ENCODE results near the gene THOC2.
"Not testable (repeated sequence)": the region's sequence is repeated elsewhere in the genome, so short reads cannot be mapped to it uniquely, and the experiment has no call there.

The THOC2 gene

GRCh38 chrX:123682186-123682585 is 50.7 kb downstream of the THOC2 start:
- intact Hi-C loops (cut with DNase I) = no loop called here
- no peak for DNase-seq

- DNase-seq; intact Hi-C loops (cut with DNase I): not testable (repeated sequence)
These were observed 53.0 kb downstream of the THOC2 start for GRCh38 chrX:123679733-123680460.

DNA sequence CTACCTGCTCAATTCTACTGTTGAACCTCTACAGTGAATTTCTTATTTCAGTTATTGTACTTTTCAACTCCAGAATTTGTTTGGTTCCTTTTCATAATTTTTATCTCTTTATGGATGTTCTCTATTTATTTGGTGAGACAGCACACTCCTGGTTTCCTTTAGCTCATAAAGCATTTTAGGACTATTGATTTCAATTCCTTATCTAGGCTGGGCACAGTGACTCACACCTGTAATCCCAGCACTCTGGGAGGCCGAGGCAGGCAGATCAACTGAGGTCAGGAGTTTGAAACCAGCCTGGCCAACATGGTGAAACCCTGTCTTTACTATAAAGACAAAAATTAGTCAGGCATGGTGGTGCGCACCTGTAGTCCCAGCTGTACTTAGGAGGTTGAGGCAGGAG is 57.7 kb downstream of the THOC2 start:
- intact Hi-C loops (cut with DNase I) = no loop called here
- DNase-seq = no peak

DNA sequence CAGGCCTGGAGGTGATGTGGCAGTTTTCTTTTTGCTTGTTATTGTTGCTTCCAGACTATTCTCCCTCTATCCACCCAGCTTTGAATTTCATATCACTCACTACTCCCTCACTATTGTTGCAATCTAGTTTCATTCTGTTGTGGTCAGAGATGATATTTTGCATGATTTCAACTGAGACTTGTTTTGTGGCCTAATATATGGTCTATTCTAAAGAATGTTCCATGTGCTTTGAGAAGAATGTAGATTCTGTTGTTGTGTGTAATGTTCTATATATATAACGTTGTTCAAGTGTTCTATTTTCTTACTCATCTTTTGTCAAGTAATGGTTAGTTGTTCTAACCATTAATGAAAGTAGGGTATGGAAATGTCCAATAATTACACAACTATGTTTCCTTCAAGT is 59.0 kb downstream of the THOC2 start:
- no peak for DNase-seq
- intact Hi-C loops (cut with DNase I) = no loop called here

DNA sequence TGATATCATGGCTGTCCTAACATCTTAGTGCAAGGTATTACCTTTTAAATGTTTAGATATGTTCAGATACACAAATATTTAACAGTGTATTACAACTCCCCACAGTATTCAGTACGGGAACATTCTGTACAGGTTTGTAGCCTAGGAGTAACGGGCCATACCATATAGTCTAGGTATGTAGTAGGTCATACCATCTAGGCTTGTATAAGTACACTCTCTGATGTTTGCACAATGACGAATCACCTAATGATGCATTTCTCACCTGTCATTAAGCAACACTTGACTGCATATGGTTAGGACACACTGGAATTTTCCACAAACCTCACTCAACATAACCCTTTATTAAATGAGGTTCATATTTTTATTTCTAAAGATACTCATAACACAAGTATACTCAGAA is 67.7 kb downstream of the THOC2 start:
- DNase-seq = no peak
- intact Hi-C loops (cut with DNase I) = no loop called here

GRCh38 chrX:123664467-123665167 is 68.2 kb downstream of the THOC2 start:
- intact Hi-C loops (cut with DNase I); DNase-seq: not testable (repeated sequence)

DNA sequence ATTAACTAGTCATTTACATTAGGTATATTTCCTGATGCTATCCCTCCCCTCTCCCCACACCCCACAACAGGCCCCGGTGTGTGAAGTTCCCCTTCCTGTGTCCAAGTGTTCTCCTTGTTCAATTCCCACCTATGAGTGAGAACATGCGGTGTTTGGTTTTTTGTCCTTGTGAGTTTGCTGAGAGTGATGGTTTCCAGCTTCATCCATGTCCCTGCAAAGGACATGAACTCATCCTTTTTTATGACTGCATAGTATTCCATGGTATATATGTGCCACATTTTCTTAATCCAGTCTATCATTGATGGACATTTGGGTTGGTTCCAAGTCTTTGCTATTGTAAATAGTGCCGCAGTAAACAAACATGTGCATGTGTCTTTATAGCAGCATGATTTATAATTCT is 69.1 kb downstream of the THOC2 start:
- intact Hi-C loops (cut with DNase I); DNase-seq: not testable (repeated sequence)

GRCh38 chrX:123656507-123656906 is 76.3 kb downstream of the THOC2 start:
- DNase-seq; intact Hi-C loops (cut with DNase I): not testable (repeated sequence)

GRCh38 chrX:123648811-123649181 is 84.1 kb downstream of the THOC2 start:
- intact Hi-C loops (cut with DNase I); DNase-seq: not testable (repeated sequence)

DNA sequence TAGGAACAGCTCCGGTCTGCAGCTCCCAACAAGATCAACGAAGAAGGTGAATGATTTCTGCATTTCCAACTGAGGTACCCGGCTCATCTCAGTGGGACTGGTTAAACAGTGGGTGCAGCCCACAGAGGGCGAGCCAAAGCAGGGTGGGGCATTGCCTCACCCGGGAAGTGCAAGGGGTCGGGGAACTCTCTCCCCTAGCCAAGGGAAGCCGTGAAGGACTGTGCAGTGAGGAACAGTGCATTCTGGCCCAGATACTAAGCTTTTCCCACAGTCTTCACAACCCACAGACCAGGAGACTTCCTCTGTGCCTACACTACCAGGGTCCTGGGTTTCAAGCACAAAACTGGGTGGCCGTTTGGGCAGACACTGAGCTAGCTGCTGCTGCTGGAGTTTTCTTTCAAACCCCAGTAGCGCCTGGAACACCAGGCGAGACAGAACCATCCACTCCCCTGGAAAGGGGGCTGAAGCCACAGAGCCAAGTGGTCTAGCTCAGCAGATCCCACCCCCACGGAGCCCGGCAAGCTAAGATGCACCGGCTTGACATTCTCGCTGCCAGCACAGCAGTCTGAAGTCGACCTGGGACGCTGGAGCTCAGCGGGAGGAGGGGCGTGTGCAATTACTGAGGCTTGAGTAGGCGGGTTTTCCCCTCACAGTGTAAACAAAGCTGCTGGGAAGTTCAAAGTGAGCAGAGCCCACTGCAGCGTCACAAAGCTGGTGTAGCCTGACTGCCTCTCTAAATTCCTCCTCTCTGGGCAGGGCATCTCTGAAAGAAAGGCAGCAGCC is 84.6 kb downstream of the THOC2 start:
- DNase-seq = peak in 3 of 42 donors; percentile 8 to 38 (median 14)

DNA sequence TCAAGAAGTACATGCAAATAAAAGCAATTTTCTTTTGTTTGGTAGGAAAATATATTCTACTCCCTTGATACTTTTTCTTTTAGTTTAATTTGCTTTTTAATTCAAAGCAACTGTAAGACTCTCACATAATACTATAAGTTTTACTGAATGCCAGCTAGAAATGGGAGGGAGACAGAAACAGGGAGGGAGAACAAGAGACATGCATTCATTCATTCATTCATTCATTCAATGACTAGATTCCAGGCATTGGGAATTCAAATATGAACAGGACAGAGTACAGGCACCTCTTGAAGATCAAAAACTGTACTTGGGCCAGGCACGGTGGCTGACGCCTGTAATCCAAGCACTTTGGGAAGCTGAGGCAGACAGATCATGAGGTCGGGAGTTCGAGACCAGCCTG is 85.6 kb downstream of the THOC2 start:
- intact Hi-C loops (cut with DNase I) = no loop called here
- DNase-seq = no peak

More for the DNA sequence above, 84.6 kb downstream of the THOC2 start:
- intact Hi-C loops (cut with DNase I) = no loop called here

- DNase-seq = no peak
- intact Hi-C loops (cut with DNase I) = no loop called here
These were observed 103.3 kb downstream of the THOC2 start for GRCh38 chrX:123629502-123629901.

DNA sequence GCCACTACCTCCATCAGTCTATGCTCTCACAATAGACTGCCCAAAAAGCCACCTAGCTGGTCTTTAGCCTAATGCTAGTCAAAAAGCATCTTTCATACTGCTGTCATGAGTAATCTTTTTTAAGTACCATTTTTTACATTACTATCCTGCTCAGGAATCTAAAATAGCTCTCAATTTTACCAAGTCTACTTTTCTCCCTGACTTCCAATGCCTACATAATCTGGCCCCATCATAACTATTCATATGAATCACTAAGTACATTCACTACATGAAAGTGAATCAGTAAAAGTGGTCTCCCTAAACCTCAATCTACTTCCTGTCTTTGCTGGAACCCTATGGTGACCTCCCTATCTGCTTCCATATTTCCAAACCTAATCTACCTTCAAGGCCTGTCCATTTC is 105.9 kb downstream of the THOC2 start:
- intact Hi-C loops (cut with DNase I) = no loop called here
- no peak for DNase-seq

DNA sequence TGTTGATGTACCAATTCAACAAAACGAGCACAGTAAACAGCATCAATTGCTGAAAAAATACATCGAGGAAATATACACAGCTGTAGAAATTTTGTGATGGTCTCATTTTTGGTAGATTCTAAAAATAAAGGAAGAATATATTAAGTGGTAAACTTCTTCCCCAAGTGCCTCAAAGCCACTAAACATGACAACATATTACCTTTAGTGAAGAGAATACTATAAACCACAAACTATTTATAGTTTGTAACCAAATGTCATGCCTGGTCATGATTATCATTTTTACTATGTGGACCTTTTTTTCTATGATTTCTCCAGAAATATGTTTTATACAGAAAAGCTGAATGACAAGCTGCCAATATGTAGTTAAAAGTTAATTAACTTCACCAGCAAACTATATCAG is 106.9 kb downstream of the THOC2 start:
- no peak for DNase-seq
- intact Hi-C loops (cut with DNase I) = no loop called here

DNA sequence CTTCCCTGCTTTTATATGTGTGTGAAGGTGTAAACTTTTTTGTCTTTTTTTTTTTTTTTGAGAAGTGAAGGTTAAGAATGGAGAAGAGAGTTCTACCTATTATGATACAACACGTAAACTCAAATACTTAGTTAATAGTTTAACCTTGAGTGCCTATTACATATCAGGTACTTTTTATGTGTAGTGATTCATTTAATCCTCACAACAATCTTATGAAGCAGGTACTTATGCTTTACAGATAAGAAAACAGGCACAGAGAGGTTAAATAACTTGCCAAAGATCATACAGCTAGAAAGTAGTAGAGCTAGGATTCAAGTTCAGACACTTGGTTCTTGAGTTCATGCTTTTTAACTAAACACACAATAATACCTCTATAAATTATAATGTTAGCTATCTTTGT is 107.4 kb downstream of the THOC2 start:
- intact Hi-C loops (cut with DNase I) = no loop called here
- no peak for DNase-seq

- no peak for DNase-seq
- intact Hi-C loops (cut with DNase I) = no loop called here
These were observed 115.8 kb downstream of the THOC2 start for GRCh38 chrX:123617007-123617406.

DNA sequence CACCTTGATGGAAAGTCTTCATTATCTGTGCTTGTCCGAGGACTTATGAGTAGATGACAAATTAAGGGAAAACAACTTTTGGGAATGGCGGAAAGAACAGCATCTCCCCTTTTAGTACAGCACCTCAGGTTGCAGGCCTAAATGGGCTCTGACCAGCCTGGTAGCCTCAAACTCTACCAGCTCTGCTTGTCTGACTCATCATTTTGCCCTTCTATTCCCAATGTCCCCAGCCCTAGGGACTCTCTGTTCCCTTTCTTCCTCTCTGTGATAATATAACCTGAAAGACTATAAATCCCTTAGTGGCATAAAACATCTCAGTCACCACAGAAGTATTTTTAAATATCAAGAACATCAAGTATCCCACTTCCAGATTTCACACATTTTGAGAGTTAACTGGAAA is 121.9 kb downstream of the THOC2 start:
- intact Hi-C loops (cut with DNase I) = no loop called here

DNA sequence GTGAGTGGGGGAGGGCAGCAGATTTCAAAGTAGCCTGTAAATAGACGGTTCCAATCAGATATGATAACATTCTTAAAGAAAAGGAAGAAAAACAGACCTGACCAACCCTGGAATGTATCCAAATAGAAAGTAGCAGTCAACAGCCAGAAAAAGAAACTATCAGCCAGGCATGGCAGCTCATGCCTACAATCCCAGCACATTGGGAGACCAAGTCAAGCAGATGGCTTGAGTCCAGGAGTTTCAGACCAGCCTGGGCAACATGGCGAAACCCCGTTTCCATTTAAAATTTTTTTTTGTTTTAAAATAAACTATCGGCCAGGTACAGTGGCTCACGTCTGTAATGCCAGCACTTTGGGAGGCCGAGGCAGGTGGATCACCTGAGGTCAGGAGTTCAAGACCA is 125.0 kb downstream of the THOC2 start:
- no peak for DNase-seq
- intact Hi-C loops (cut with DNase I) = no loop called here

More for the DNA sequence above, 121.9 kb downstream of the THOC2 start:
- DNase-seq = no peak

DNA sequence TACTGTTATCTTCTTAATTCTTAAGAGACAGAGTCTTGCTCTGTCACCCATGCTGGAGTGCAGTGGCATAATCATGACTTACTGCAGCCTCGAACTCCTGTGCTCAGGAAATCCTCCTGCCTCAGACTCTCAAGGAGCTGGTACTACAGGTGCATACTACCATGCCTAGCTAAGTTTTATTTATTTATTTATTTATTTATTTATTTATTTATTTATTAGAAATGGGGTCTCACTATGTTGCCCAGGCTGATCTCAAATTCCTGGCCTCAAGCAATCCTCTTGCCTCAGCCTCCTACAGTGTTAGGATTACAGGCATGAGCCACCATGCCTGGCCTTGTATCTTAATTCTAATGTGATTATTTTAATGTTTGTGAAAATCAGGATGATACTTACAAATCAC is 125.6 kb downstream of the THOC2 start:
- DNase-seq = no peak
- intact Hi-C loops (cut with DNase I) = no loop called here

- intact Hi-C loops (cut with DNase I) = no loop called here
- DNase-seq = no peak
These were observed 129.4 kb downstream of the THOC2 start for GRCh38 chrX:123603491-123603890.
